GM19438 (cell line): ENCODE data around the gene PHACTR3.

Experiments
- ATAC-seq: cut with Tn5 transposase; IDR thresholded peaks from one replicate; pipeline ENCODE4 v1.9.1; 2021; ENCODE audit warnings: low read depth; ENCODE audit not compliant: unreplicated experiment

PHACTR3 gene

DNA sequence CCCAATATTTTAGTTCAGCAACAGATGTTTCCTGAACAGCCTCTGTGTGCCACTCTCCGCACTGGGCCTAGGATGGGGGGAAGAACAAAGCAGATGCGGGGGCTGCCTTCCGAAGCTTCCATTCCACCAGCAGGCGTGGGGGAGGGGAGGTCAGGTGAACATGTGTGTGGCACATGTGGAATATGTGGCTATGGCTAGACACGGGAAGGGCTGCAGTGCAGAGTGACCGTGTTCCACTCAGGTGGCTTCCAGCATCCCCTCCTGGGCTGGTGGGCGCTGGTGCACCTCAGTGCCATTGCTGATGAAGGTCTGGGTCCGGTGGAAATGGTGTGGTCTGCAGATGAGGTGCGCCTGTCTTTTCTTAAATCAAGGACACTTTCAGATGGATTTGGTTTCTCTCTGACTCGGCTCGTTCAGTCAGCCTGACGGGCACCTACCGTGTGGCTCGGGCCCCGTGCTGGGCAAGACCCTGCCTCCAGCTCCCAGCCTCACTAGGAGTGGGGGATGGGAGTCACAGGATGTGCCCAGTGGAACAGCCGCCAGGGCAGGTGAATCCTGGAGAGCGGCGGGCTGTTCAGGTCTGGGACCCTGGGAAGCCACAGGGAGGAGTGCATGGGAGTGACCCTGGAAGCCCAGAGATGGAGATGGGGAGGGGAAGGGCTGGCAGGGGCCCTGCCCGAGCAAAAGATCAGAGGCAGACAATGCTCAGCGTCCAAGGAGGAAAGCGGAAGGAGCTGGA is 218.1 kb downstream of the PHACTR3 start:
- no peak for ATAC-seq

DNA sequence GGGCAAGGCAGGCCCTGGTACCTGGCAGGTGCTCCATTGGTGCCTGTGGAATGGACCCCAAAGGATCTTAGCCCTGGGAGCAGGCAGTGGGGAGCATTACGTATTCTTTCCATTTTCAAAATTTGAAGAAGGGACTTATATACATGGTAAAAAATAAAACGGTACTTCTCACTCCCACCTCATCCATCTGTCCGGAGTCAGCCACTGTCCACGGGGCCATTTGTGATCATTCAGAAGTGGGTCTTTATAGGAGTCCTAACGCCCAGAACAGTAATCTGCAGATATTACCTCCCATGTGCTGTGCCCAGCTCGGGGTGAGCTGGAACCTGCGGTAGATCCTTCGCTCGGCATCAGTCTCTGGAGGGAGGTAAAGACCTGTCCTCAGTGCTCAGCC is 218.7 kb downstream of the PHACTR3 start:
- ATAC-seq: no peak

DNA sequence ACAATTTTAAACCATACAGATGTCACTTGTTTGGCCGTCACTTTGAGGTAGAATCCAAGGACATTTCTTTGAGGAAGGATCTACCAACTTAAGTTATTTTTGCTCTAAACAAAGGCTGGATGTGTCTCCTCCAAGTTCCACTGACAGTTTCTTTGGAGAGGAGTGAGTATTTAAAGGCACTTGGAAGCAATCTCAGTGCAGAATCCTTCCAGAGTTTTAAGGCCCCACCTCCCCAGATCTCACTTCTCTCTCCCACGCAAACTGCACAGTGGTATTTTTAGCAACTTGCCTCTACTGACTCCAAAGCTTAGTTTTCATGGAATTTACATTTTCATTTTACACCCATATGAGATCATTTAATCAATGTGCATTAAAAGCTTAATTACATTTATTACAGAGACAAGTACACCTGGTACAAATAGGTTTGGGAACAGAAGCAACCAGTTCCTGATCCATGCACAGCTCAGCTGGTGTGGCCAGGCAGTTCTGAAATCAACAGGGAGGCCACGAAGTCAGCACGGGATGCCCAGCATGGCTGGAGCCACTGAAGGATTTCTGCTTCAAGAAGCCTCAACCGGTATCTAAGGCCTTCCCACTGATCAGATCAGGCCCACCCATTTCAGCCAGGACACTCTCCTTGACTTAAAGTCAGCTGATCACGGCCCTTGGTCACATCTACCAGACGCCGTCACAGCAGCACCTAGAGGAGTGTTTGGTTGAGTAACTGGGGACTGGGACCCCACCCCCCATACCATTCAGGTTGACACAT is 219.3 kb downstream of the PHACTR3 start:
- ATAC-seq: no peak

DNA sequence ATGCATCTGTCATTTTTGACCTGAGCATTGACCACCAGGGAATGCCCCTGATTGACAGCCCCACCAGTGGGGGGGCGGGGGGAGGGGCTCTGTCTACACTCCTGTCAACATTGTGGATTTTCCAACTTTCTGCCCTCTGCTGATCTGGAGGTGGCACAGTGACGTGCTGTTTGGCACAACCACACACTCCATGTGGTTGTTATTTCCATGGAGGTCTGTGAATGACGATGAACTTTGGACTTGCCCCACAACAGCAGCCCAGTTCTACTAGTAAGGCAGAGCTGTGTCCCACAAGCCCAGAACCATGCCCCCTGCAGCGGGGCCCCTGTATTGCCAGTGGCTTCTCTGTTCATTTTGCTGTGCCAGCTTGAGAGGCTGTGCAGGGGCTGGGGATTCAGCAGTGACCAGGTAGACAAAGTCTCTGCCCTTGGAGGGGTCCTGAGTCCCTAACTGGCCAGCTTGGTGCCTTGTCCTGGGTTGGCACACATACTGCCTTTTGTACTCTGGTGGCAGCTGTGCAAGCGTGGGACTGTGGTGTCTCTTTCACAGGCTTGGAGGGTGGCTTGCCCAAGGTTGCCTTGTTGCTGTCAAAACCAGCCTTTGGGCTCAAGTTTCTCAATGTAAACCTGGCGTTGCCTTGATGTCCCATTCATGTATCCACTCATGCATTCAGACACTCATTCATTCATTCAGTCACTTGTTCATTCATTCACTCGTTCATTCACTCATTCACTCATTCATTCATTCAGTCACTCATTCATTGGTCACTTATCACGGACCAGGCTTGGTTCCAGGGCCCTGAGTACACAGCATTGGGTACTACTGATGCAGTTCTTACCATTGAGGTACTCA is 220.6 kb downstream of the PHACTR3 start:
- ATAC-seq: no peak

DNA sequence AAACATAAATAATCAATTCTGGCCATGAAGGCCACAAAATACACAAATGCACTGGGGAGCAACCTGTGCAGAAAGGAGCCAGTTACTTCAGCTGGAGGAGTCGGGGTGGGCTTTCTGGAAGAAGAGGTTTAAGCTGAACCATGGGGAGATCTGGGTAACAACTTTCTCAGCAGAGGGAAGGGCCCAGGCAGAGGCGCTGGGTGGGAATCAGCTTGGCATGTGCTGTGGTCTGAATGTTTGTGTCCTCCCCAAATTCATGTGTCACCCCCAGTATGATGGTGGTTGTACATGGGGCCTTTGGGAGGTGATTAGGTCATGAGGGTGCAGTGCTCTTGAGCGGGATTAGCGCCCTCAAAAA is 221.2 kb downstream of the PHACTR3 start:
- no peak for ATAC-seq

DNA sequence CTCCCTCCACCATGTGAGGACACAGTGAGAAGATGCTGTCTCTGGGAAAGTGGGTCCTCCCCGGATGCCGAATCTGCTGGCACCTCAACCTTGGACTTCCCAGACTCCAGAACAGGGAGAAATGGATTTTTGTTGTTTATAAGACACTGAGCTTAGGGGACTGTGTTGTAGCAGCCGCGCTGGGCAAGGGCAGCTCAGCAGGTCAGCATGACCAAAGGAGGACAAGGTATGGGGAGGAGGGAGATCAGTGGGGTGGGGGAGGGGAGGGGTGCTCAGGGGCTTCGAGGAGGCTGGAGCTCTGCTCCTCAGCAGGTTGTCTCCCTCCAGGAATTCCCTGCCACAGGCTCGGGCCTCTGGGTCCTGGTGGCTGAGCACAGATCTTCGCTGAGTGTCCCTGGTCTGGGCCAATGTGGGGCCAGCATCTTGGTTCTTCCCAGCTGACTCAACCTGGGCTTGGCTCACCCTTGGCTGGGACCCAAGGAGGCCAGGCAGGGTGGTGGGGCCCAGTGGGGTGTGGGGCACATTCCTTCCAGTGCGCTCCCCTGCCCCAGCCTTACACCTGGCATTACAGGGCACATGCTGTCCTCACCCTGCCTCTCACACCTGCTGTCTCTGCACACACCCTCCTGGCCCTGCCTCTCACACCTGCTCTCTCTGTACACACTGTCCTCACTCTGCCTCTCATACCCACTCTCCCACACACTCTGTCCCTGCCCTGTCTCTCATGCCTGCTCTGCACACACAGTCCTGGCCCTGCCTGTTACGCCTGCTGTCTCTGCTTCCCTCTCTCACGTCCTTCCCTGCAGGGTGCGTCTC is 221.8 kb downstream of the PHACTR3 start:
- ATAC-seq: no peak

DNA sequence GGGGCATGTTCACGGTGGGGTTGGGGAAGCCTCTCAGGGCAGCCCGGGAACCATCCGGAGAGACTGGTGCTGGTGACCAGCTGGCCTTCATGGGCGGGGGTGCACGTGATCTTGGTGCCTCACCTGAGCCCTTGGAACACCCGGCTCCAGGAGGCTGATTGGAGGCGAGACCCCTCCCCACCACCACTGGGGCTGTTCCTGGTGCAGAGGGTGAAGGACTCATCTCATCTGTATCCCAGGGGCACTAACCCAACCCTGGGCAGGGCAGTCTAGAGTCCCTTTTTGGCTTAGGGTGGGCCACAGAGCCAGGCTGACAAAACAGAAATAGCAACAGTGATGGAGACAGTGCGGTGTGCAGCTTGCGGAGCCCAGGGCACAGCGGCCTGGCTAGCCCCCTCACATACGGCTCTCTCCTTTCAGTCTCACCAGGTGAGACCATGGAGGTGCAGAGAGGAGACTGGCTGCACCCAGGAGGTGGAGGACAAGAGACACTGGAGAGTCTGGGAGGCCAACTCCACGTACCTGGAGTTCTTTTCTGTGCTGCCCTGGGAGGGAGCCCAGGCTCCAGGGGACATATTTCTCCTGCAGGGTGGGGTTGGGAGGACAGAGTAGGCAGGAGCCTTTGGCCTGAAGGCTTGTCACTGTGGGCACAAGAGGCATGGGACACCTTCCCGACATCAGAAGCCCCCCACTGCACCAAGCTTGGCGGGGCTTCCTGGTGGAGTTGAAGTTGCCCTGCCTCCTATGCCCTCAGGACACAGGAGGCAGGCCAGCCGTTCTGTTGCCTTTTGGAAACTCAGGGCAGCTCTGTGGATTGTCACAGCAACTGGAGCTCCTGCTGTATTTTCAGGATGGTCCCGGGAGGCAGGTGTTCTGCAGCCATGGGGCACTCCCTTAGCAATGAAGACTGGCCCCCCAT is 223.1 kb downstream of the PHACTR3 start:
- no peak for ATAC-seq

DNA sequence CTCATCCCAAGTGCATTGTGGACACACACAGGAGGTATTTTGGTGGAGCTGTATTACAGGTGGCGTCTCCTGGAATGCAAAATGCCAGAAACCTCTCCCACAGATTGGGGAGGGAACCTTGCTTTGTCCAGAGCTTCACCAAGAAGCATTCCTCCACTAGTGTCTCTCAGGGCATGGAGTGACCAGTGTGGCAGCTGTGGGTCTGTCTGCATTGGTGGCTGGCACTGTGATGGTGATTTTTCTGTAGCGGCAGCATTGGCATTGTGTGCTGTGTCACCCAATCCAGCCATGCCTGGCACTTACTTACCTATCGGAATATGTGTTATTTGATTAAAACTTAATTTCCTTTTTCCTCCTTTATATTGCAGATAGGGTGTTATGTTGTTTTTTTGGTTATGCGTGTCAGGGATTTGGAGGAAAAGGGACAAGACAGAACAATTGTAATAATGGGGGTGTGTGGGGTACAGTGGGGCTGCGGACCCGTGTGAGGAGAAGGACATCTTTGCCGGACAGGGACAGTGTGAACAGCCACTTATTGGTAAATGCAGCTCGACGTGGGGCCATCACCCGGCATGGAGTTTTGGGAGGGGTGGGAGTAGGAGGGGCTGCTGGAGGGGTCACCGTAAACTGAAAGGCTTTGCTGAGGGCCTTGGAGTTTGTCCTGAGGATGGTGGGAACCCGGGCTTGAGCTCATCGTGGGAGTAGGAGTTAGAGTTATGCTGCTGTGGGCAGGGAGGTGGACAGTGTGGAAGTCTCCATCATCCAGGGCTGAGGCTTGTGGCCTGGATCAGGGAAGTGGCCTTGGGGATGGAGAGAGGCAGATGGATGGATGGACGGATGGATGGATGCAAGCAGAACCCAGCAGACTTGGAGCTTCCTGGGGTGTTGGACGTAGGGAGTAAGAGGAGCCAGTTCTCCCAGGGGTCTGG is 224.0 kb downstream of the PHACTR3 start:
- ATAC-seq: no peak

DNA sequence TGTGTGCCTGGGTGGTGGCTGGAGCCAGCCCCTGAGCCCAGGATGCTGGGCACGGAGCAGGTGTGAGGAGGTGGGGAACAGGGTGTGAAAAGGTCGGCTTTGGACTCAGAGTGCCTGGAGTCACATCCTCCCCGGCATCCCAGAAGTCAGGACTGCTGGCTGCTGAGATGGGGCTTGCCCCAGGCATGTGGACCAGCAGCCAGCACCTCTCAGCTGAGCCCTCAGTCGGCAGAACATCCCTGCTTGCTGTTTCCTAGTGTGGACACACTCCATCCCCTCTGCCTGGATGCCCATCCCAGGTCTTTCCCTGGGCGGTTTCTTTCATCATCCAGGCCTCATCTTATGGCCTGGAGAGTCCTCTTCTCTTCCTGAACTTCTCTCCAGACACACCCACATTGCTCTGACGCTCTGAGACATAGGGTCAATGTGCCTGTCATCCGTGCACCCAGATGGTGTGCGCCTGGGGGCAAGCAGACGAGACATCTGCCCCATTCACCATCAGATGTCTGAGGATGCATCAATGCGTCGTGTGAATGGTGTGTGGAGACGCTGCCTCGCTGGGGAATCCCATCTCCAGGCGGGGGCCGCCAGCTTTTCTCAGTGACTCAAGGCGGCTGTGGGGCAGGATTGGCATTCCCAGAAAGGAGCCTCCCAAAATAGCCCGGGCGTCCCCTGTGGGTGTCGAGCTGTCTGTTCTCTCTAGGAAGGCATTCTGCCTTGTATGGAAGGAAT is 224.9 kb downstream of the PHACTR3 start:
- no peak for ATAC-seq

DNA sequence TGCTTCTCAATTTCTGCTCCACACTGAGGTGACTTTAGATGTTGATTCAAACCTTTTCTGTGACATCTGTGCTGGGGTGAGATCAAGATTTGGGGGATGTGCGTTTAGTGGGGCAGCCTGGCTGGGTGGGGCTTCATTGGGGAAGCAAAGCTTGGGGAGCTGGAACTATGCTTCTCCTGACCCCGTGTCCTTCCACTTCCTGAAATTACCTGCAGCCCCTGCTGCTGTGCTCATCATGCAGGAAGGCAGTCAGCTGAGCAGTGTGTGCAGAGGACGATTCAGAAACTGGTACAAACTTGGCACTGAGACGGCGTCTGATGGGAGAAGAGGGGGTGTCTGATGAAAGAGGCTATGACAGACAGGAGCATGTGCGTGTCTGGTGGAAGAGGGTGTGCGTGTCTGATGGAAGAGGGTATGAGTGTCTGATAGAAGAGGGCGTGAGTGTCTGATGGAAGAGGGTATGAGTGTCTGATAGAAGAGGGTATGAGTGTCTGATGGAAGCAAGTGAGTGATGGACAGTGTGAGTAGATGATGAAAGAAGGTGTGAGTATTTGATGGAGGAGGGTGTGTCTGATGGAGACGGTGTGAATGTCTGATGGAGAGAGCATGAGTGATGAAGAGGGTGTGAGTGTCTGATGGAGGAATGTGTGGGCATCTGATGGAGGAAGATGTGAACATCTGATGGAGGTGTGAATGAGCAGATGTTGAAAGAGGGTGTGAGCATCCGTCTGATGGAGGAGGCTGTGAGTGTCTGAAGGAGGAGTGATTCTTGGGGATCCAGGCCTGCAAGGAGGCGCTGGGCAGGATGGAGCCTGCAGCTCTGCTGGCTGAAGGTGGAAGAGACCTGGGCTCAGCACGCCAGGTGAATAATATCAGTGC is 225.7 kb downstream of the PHACTR3 start:
- ATAC-seq: no peak

DNA sequence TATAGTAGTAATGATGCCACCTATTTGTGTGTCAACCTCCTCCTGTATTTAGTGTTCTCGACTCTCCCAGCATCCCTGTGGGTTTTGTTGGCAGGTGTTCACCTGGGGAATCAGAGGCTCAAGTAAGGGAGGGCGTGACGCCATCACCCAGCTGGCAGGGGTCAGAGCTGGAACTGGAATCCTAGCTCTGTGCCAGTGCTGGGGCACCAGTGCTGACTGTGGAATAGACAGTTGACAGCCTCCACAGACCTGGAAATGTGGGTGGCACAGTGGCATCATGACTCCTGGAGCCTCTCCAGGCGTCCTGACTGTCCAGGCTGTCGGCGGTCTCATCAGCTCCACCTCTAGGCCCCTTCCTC is 226.3 kb downstream of the PHACTR3 start:
- ATAC-seq: no peak

DNA sequence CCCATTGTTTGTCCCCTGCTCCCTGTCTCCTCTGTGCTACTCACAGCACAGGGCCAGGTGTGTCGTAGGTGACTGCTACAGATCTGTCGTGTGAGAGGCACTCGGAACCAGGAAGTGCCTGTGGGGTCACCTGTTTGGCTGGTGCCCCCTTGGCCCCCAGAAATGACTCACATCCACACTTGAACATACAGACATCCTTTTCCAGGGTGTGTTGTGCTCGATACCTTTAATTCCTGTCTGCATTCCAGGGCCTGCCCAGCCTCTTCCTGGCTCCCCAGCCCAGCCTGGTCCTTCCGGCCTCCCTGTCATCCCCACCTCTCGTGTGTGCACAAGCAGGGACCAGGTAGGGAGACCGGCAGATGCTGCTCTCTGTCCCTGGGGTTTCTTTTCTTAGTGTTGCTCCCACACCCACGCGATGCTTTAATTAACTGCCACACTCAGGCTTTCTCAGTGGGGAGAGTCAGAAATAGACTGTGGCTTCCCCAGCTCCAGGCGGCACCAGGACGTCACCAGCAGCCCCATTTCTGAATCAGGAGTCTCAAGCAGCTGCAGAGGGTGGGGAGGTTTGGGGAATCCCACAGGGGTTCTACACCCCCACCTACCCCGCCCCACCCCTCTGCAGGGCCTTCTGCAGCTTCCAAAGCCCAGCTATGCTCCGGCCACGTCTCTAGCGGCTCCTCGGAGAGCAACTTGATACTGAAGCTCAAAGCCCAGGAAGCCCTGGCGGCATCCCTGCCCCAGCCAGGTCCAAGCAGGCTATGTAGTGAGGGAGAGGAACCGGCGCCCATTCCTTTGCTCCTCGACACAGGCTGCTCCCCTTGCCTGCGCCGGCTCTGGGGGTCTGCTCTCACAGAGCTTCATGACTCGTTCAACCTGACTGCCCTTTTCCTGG is 226.9 kb downstream of the PHACTR3 start:
- ATAC-seq: no peak

DNA sequence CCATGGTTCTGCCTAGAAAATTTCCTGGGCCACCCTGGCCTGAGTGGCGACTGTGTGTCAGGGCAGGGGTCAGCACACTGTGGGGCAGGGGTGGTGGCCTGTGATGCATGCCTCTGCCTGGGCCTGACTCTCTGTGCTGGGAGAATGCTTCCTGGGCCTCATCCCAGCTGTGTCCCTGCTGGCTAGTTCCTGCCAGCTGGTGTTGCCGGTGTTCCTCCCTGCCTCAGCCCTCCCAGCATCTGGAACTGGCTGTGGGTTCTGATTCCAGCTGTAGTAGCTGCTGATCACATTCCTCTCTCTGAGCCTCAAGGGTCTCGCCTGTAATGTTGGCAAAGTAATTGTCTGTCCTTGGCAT is 227.6 kb downstream of the PHACTR3 start:
- no peak for ATAC-seq

DNA sequence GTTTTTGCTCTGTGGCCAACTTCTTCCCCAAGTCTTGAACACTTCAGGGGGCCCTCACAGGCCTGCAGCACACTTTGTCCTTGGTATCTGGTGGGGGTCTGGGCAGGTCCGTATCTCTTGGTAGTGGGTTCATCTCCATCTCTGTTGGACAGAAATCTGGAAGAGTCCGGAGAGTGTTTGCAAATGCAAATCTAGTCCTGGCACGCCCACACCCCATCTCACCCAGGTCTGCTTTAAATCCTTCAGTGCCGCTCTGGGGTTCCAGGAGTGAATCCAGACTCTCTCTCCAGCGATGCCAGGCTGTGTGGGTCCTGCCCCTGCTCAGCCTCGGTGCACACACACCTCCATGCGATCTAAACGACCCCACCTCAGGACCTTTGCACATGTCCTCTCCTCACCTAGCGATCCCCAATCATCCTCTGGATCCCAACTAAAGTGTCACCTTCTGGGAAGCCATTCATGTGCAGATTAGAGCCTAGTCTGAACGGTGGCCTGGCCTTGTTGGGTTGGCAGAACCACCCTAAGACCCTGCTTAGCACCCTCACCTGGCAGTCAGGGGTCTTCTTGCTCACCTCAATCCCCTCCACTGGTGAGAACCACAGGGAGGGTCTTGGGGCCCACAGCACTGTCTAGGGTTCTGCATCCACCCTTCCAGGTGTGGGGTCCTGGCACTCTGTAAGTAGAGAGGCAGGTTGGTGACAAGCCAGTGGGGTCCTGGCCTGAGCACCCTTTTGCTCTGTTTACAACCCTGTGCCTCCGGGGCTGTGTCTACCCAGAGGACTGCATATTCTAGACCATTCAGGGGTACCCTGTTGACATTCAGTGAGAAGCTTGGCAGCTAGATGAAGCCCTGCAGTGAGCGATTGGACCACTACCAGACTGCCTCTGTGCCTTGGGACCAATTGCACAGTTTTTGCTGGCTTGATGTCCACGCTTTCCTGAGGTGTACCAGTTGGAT is 228.3 kb downstream of the PHACTR3 start:
- ATAC-seq: no peak

DNA sequence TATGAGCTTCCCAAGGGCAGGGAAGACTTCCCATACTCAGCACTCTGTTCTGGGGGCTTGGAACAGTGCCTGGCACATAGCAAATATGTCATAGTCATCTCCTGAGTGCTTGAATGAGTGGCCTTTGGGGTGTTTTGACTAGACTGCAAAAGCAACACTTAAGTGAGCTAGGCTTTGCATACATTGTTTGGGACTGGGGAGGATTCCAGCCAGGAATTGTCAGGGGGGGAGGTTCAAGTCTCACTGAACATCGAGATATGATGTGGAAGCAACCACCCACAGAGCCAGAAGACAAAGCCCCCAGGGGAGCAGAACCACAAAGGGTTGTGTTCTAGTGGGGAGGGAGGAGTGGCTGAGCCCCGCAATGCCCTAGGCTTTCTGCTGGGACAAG is 230.7 kb downstream of the PHACTR3 start:
- ATAC-seq: no peak
